ENCODE data around the gene GDF2. TPM values are rescaled to one million over a fixed set of nuclear protein-coding genes. Genes with fewer than 3 reads are reported as not detected.

The GDF2 gene
- total RNA-seq, 1 donor from 2014 or later, result not detected

DNA sequence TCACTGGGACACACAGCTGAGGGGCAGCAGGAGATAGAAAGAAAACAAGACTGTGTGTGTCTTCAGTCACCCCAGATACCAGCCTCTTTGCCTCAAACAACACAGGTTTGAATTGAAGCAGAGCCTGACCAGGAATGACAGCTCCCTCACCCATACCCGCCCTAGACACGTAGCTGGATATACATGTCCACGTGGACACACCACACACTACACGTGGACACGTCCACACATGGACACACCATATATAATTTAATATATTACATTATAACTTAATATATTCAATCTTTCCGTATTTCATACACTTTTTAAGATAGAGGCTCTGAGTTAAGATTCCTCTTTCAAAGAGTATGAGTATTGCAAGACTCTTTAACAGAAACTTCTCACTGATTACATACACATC, 11.3 kb downstream of the GDF2 start:
- intact Hi-C loops (cut with micrococcal nuclease), result no loop called here
- H3K36me3 Mint-ChIP-seq (ENCODE audit: low read depth), result no peaks in the 10 kb centered on the region

DNA sequence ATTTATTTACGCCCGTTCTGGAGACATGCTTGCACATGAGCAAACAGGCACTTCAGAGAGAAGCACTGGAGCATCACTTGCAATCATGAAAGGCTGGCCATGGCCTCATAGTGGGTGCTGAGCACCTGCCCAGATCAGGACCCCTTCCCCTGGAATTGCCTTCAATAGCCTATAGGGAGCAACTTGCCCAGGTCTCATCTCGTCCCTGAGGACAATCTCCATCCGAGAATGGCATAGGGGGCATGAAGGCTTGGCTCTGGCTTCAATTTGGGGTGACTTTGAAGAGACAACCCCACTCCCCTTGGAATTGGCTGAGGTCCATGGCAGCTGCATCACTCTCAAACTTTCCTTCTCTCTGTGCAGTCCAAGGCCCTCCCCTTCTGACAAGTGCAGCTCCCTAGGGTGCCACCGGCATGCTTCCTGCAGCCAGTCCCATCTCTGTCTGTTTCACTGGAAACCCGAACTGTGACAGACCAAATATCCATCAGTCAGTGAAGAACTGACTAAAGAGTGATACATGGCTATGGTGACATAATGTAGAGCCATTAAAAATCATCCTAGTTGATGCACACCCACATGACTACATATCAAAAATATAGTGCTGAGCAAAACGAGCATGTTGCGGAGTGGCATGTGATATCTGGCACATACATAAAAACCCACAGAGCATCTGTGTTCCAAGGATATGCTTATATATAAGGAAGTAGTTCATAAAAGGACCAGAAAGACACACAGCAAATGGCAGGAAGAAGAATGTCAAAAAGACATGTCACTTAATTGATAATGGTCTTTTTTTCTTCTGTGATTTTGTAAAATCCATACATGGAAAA, 12.4 kb downstream of the GDF2 start:
- DNase-seq (ENCODE audit: low spot score), result no peak
- Mint-ChIP-seq H3K4me3 (no peak overlapping the region), H3K27me3 (ENCODE audit: insufficient read depth) (peaks cover 12% of the 10 kb centered on the region), H3K9me3 (no peaks in the 10 kb centered on the region), H3K27ac (no peak overlapping the region), H3K36me3 (ENCODE audit: low read depth) (no peaks in the 10 kb centered on the region), H3K4me1 (ENCODE audit: low read depth) (no peaks in the 10 kb centered on the region)
- intact Hi-C loops (cut with micrococcal nuclease), result no loop called here

More for the DNA sequence above, 11.3 kb downstream of the GDF2 start:
- H3K27me3 Mint-ChIP-seq (ENCODE audit: insufficient read depth), result peaks cover 8% of the 10 kb centered on the region
- H3K27ac Mint-ChIP-seq, result no peak overlapping the region
- no peaks in the 10 kb centered on the region for H3K9me3 Mint-ChIP-seq
- no peak for DNase-seq (ENCODE audit: low spot score)
- H3K4me1 Mint-ChIP-seq (ENCODE audit: low read depth), result no peaks in the 10 kb centered on the region
- H3K4me3 Mint-ChIP-seq, result no peak overlapping the region

DNA sequence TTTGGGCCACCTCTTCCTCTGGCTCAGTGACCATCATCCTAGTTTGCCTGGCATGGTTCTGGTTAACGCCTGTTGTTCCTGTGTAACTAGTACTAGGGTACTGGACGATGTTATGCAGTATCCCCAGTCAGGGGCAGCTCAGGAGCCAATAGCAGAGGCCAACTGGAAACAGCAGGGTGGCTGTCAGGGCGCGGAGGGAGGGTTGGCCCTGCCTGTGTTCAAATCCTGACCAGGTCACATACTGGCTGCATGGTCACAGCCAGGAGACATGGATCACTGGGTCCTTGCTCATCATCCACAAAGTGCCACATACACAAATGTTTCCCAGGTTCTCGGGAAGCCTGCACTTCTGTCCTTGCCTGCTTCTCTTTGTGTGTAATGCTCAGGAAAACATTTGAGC, 13.7 kb downstream of the GDF2 start:
- Mint-ChIP-seq H3K4me3 (no peak overlapping the region), H3K4me1 (ENCODE audit: low read depth) (no peaks in the 10 kb centered on the region), H3K27me3 (ENCODE audit: insufficient read depth) (peaks cover 12% of the 10 kb centered on the region), H3K9me3 (no peaks in the 10 kb centered on the region), H3K36me3 (ENCODE audit: low read depth) (no peaks in the 10 kb centered on the region), H3K27ac (no peak overlapping the region)
- intact Hi-C loops (cut with micrococcal nuclease), result no loop called here
- DNase-seq (ENCODE audit: low spot score), result no peak

DNA sequence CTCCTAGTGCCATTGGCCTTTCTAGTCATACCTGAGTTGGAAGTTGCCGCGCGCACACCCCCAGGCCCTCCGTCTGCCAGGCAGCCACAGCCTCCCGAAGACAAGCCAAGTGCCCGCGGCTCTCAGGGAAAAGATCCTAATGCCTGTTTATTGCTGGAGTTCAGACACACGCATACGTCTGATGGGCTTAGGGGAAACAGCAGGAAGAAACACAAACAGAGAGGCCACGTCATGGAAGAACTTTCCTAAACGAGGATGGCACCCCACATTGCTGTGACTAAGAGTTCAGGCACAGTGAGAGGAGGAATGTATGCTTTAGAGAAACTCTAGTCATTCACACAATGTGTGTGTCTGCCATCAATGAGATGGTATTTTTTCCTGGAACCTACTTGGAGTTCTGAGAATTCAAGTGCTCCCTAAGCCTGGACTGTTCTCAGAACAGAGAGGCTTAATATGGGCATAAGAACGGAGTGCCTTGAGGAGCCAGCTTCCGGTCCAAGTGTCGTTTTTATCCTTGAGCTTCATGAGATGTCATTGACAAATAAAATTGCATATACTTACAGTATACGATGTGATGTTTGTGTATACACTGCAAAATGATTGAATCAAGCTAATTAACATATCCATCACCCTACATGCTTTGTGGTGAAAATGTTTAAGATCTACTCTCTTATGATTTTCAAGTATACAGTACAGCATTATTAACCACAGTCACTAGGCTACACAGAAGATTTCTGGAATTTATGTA, 14.3 kb downstream of the GDF2 start:
- Mint-ChIP-seq H3K27me3 (ENCODE audit: insufficient read depth) (peaks cover 12% of the 10 kb centered on the region), H3K9me3 (no peaks in the 10 kb centered on the region), H3K4me1 (ENCODE audit: low read depth) (no peaks in the 10 kb centered on the region), H3K4me3 (no peak overlapping the region), H3K27ac (no peak overlapping the region), H3K36me3 (ENCODE audit: low read depth) (no peaks in the 10 kb centered on the region)
- no peak for DNase-seq (ENCODE audit: low spot score)
- intact Hi-C loops (cut with micrococcal nuclease), result no loop called here

DNA sequence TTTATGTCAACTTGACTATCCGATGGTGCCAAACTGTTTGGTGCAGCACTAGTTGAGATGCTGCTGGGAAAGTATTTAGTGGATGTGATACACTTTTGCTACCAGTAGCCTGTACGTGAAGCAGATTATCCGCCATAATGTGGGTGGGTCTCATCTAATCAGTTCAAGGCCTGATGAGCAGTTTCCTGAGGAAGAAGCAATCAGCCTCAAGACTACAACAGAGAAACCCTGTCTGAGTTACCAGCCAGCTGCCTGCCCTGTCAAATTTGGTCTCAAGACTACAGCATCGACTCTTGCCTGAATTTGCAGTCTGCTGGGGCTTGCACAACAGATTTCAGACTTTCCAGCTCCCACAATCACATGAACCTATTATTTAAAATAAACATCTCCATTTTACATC, 15.1 kb downstream of the GDF2 start:
- H3K27ac Mint-ChIP-seq, result no peak overlapping the region
- intact Hi-C loops (cut with micrococcal nuclease), result no loop called here
- no peaks in the 10 kb centered on the region for H3K9me3 Mint-ChIP-seq
- no peaks in the 10 kb centered on the region for H3K36me3 Mint-ChIP-seq (ENCODE audit: low read depth)
- H3K4me1 Mint-ChIP-seq (ENCODE audit: low read depth), result no peaks in the 10 kb centered on the region
- no peak for DNase-seq (ENCODE audit: low spot score)
- no peak overlapping the region for H3K4me3 Mint-ChIP-seq
- peaks cover 12% of the 10 kb centered on the region for H3K27me3 Mint-ChIP-seq (ENCODE audit: insufficient read depth)

DNA sequence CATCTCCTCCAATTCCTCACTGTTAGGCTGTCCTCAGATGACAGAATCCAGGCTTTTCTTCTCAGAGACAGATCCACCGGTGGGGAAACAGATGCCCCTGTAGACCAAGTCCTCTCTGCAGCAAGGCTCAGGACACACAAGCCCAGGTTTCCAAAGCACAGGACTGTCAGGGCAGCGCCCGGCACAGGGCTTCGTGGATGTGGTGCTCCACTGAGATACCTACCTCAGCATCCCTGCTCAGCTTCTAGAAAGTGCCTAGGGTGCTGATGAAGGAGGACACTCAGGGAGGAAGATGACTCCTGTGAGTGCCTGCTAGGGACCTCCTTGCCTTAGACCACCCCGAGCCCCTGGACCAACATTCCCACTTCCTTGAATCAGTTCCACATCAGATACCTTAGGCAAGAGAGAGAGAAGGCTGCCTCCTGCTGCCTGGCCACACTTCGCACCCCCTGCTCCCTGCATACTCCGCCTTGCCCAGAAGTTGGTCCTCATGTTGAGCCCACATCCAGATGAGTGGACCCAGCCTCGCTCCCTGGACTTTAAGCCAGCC, 17.0 kb downstream of the GDF2 start:
- intact Hi-C loops (cut with micrococcal nuclease), result no loop called here
- no peak for DNase-seq (ENCODE audit: low spot score)
- no peak overlapping the region for H3K4me3 Mint-ChIP-seq
- no peak overlapping the region for H3K27ac Mint-ChIP-seq
- H3K36me3 Mint-ChIP-seq (ENCODE audit: low read depth), result no peaks in the 10 kb centered on the region
- no peaks in the 10 kb centered on the region for H3K4me1 Mint-ChIP-seq (ENCODE audit: low read depth)
- no peaks in the 10 kb centered on the region for H3K9me3 Mint-ChIP-seq
- peaks cover 6% of the 10 kb centered on the region for H3K27me3 Mint-ChIP-seq (ENCODE audit: insufficient read depth)

DNA sequence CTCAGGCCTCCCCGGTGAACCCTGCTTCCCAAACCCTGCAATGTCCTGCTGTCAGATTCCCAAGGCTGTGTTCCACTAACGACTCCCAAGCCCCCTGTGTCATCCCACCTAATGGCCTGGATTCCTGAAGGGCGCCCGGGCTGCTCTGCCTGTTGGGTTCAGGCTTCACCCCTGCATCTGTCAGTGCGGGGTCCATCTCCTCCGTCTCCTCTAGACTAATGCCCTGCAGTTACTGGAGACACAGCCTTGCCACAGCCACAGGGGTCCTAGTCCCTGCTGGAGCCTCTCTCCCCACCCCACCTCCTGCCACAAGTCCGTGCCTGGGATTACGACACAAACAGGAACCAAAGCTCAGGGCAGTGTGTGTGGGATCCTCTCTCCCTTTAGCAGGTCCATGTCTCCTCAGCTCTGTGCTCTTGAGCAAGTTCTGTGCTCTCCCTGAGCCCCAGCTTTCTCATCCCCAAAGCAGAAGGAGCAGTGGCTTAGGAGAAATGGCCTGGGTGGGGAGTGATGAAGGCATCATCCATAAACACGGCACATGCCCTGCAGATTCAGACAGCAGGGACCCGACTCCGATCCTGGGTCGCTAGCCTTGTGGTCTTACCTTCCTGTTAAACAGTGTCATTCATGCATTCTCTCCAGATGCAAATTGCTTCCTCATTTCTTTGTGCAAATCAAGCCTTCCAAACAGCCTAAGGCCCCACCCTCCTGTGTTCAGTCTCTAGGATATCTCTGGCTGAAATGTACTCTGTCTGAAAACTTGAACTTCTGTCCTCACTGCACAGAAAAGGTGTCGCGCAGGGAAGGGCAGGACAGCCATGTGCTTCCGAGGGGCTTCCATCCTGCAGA, 17.7 kb downstream of the GDF2 start:
- intact Hi-C loops (cut with micrococcal nuclease), result loop anchor here (1.0 kb wide), 2 partner anchors 293 to 316 kb away; no protein-coding TSS in a partner anchor
- Mint-ChIP-seq H3K4me3 (no peak overlapping the region), H3K4me1 (ENCODE audit: low read depth) (no peaks in the 10 kb centered on the region), H3K36me3 (ENCODE audit: low read depth) (no peaks in the 10 kb centered on the region), H3K27me3 (ENCODE audit: insufficient read depth) (peaks cover 6% of the 10 kb centered on the region), H3K27ac (no peak overlapping the region), H3K9me3 (no peaks in the 10 kb centered on the region)
- DNase-seq (ENCODE audit: low spot score), result no peak

DNA sequence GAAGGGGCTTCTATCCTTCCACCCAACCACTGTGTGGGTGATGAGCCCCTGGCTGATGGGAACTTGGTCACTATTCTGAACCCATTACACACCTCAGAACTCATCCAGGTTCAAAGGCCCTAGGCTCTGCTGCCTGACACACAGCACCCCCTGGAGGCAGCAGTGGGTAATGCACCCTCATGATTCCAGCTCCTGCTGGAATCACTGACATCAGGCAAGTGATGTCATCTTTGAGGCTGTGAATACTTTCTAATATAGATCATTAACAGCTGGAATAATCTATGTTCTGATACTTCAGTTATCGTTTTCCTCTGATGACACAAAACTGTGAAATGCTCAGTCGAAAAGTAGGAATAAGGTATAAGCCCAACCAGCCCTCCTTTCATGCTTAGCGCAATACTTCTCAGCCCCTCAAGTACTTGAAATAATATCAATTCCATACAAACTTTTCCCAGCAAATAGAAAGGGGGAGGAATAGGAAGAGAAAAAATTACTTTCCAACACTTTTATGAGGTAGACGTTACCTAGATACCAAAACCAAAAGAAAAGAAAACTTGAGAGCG, 18.4 kb downstream of the GDF2 start:
- intact Hi-C loops (cut with micrococcal nuclease), result loop anchor here (1.0 kb wide), 2 partner anchors 293 to 316 kb away; no protein-coding TSS in a partner anchor
- H3K4me3 Mint-ChIP-seq, result no peak overlapping the region
- no peak overlapping the region for H3K27ac Mint-ChIP-seq
- no peaks in the 10 kb centered on the region for H3K4me1 Mint-ChIP-seq (ENCODE audit: low read depth)
- H3K27me3 Mint-ChIP-seq (ENCODE audit: insufficient read depth), result peaks cover 6% of the 10 kb centered on the region
- H3K36me3 Mint-ChIP-seq (ENCODE audit: low read depth), result no peaks in the 10 kb centered on the region
- H3K9me3 Mint-ChIP-seq, result no peaks in the 10 kb centered on the region
- DNase-seq (ENCODE audit: low spot score), result peak; percentile 49

DNA sequence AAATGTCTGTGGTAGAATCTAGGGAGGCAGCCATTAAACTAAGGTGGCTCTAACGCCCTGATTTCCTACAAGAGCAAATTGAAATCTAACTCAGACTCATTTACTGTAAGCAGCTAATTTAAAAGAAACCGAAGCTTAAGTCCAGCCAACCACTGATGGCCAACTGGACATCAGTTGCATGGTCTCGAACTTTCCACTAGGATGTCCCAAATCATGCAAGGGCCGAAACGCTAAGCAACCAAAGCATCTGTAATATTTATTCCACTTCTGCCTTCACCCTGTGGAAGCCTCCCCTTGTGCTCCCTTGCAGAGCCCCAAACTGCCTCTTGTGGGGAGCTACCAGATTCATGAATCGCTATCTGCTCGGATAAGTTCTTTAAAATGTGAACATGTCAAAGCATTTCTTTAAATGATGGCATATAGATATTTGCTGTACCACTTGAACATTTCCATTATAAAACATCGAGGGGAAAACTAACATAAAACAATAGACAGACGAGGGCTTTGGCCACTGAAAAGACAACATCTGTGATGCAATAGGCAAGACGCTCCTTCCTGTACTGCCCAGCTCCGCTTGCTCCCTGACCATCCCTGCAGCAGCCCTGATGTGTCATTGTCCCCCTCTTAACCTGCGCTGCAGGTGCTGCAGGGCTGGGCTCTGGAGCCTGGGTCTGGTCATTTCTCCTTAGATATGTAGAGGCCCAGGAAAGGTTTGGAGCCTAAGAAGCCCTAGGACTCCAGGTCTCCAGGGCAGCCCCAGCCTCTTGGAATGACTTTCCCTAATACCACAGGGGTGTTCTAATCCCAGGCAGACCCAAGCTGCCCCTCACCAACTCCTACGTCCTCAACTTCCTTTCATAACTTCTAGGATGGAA, 23.0 kb downstream of the GDF2 start:
- DNase-seq (ENCODE audit: low spot score), result no peak
- Mint-ChIP-seq H3K36me3 (ENCODE audit: low read depth) (no peaks in the 10 kb centered on the region), H3K27me3 (ENCODE audit: insufficient read depth) (peaks cover 2% of the 10 kb centered on the region), H3K27ac (no peak overlapping the region), H3K9me3 (no peaks in the 10 kb centered on the region), H3K4me1 (ENCODE audit: low read depth) (no peaks in the 10 kb centered on the region), H3K4me3 (no peak overlapping the region)
- intact Hi-C loops (cut with micrococcal nuclease), result no loop called here

DNA sequence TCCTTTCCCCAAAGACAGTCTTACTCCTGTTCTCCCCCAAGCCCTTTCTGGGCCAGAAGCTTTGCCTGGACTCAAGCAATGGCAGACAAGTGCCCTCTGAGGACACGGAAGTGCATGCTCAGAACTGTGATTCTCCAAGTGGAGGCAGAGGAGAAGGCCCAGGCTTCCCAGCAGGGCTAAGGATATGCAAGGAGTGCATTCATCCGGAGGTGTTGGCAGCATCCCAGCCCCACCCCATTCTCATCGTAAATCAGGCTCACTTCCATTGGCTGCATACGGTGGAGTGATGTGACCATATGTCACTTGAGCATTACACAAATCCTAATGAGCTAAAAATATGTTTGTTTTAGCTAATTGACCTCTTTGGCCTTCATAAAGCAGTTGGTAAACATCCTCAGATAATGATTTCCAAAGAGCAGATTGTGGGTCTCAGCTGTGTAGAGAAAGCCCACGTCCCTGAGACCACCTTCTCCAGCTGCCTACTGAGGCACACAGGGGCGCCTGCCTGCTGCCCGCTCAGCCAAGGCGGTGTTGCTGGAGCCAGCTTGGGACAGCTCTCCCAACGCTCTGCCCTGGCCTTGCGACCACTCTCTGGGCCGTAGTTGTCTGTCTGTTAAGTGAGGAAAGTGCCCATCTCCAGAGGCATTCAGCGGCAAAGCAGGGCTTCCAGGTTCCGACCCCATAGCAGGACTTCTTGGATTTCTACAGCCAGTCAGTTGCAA, 24.5 kb downstream of the GDF2 start:
- intact Hi-C loops (cut with micrococcal nuclease), result no loop called here

DNA sequence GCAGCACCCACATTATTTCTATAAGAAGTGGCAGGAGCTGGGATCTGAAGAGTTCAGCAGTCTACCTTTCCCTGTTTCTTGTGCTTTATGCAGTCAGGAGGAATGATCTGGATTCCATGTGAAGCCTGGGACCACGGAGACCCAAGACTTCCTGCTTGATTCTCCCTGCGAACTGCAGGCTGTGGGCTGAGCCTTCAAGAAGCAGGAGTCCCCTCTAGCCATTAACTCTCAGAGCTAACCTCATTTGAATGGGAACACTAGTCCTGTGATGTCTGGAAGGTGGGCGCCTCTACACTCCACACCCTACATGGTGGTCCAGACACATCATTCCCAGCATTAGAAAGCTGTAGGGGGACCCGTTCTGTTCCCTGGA, 25.0 kb downstream of the GDF2 start:
- intact Hi-C loops (cut with micrococcal nuclease), result no loop called here
- no peaks in the 10 kb centered on the region for H3K4me1 Mint-ChIP-seq (ENCODE audit: low read depth)
- no peak for DNase-seq (ENCODE audit: low spot score)
- H3K4me3 Mint-ChIP-seq, result no peak overlapping the region
- no peak overlapping the region for H3K27ac Mint-ChIP-seq
- H3K27me3 Mint-ChIP-seq (ENCODE audit: insufficient read depth), result peaks cover 2% of the 10 kb centered on the region
- no peaks in the 10 kb centered on the region for H3K36me3 Mint-ChIP-seq (ENCODE audit: low read depth)
- no peaks in the 10 kb centered on the region for H3K9me3 Mint-ChIP-seq

More for the DNA sequence above, 24.5 kb downstream of the GDF2 start:
- H3K9me3 Mint-ChIP-seq, result no peaks in the 10 kb centered on the region
- H3K4me3 Mint-ChIP-seq, result no peak overlapping the region
- H3K27ac Mint-ChIP-seq, result no peak overlapping the region
- H3K4me1 Mint-ChIP-seq (ENCODE audit: low read depth), result no peaks in the 10 kb centered on the region
- DNase-seq (ENCODE audit: low spot score), result no peak
- H3K36me3 Mint-ChIP-seq (ENCODE audit: low read depth), result no peaks in the 10 kb centered on the region
- peaks cover 2% of the 10 kb centered on the region for H3K27me3 Mint-ChIP-seq (ENCODE audit: insufficient read depth)
